CD4-positive, alpha-beta T cell treated with Interleukin-2 at 100 ng/mL for 4 hours (primary cell): ENCODE measurements around the gene ALDOC.
"Not testable (repeated sequence)": the region's sequence is repeated elsewhere in the genome, so short reads cannot be mapped to it uniquely, and the experiment has no call there.

Experiments used
- DNase-seq: peaks from one replicate; pipeline ENCODE4 v3.0.0-alpha.2; 2020; ENCODE audit warnings: low spot score

The ALDOC gene

DNA sequence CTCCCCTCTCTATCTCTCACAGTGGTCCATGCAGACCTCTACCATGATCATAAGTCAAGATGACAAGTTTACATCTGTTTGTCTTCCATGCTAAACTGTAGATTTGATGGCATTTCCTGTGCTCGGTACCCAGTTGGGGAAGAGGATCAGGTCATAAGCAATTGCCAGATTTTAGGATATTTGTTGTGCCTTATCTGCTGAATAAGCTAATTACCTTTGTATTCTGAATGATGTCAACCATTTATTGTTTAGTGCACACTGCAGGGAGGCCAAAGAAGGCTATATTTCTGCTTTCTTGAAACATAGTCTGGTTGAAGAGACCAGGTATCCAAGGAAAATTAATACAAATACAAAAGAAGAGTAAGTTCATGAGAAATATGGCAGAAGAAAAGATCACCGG, 5.8 kb upstream of the ALDOC start:
- no peak for DNase-seq

DNA sequence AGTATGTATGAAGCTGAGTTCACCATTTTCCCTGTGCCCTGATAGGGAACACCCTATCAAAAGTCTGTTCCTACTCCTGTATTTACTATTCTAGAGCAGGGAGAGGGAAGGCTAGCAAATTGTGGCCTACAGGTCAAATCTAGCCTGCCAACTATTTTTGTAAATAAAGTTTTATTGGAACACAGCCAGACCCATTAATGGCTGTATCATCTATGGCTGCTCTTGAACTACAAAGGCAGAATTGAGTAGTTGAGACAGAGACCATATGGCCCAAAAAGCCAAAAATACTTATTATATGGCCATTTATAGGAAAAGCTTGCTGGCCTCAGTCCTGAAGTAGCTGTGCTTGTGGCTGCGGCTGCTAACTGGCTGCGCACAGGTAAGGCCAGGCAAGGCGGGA, 4.3 kb upstream of the ALDOC start:
- no peak for DNase-seq

DNA sequence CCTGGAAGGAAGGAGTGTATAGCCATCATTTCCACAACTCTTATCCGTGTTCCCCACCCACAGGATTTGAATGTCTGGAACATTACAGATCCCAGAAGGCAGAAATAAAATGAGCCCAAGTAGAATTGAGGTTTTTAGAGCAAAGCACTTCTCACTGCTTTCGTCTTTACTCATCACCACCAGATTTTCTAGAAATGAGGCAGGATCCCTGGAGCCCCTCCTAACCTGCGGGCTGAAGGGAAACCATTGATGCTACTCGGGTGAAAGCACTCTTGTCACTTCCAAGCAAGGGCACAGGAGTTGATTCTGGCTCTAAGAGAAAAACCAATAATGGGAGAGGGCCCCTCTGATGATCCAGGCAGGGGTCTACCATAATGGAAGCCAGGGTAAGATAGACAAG, 2.8 kb upstream of the ALDOC start:
- DNase-seq = no peak

- no peak for DNase-seq
These were observed 1.8 kb upstream of the ALDOC start for GRCh38 chr17:28578246-28579195.

GRCh38 chr17:28577466-28577824, 750 bp upstream of the ALDOC start:
- no peak for DNase-seq

- DNase-seq = not testable (repeated sequence)
These were observed 679 bp downstream of the ALDOC start for GRCh38 chr17:28576016-28576415.

GRCh38 chr17:28575126-28575795, 1.4 kb downstream of the ALDOC start:
- no peak for DNase-seq

GRCh38 chr17:28574526-28574925, 2.2 kb downstream of the ALDOC start:
- DNase-seq = no peak

DNA sequence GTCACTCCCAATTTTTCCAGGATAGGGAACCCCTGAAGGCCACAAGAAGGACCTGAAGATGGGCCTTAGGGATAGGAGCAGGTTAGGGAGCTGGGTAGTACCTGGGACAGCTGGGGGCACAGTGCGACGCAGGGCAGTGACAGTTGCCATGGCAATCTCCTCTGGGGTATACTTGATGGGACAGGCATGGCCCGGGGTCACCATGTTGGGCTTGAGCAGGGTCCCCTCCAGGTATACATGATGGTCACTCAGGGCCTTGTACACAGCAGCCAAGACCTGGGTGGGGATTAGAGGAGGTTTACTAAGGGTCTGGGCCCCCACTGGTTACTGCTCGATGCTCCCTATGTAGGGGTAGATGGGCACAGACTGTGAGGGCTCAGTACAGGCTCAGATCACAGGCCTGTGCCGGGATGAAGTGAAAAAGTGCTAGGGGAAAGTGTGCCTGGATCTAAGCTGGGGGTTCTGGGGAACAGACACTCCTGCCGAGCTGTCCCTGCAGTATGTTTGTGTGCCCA, 2.7 kb downstream of the ALDOC start:
- DNase-seq = no peak

DNA sequence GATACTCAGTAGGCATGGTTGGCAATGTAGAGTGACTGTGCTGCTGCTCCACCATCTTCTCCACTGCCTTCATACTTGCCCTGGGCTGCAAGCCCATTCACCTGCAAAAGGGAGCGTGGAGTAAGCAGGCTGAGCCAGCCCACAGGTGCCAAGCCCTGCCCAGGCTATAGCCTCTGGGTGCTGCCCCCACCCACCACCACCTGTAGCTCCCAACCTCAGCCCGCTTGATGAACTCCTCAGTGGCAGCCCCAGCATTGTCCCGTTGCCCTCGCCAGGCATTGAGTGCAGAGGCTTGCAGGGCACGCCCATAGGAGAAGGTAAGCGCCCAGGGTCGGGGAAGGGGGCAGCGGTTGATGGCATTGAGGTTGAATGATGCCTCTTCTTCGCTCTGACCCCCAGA, 3.2 kb downstream of the ALDOC start:
- no peak for DNase-seq

GRCh38 chr17:28573040-28573380, 3.7 kb downstream of the ALDOC start:
- DNase-seq = no peak

DNA sequence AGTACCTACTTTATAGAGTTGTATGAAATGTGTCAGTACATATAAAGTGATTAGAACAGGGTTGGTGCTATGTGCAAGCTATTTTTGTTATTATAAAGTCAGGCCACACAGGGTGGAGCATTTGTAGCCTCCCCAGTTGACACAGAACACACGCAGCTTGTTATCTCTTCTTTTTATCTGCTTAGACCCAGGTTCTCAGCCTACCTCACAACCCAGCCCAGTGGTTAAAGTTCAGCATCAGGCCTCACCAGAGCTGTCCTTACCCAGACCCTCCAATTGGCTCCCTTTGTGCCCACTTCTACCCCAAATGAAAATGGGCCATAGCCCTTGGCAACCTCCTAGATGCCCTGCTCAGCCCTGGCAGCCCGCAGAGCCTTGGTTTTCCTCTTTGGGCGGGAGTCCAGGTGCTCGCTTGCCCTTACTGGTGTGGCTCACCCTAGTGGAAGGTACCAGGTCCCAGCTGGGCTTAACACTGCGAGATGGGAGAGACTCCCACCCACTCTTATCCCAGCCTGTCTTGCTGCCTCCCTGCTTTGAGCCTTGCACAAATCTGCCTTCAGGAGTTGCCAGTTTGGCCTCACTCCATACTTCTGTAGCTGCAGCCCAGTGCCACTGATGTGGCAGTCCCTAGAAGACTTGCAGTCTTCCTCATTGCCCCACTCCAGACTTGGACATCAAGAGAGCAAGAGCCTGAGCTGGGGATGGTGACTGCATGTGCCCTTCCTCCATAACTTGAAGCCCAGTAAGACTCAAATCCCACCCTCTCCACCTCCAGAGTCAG, 4.2 kb downstream of the ALDOC start:
- no peak for DNase-seq

GRCh38 chr17:28571361-28572122, 5.2 kb downstream of the ALDOC start, which contains the start of gene PIGS:
PIGS (minus strand) TSS chr17:28571524; CDS start chr17:28571496, 28 bp downstream.
- peak; percentile 90 for DNase-seq

- DNase-seq = peak; percentile 45
These were observed 5.9 kb downstream of the ALDOC start for GRCh38 chr17:28570716-28571360.

- DNase-seq = no peak
These were observed 7.2 kb downstream of the ALDOC start for GRCh38 chr17:28569446-28569845.

DNA sequence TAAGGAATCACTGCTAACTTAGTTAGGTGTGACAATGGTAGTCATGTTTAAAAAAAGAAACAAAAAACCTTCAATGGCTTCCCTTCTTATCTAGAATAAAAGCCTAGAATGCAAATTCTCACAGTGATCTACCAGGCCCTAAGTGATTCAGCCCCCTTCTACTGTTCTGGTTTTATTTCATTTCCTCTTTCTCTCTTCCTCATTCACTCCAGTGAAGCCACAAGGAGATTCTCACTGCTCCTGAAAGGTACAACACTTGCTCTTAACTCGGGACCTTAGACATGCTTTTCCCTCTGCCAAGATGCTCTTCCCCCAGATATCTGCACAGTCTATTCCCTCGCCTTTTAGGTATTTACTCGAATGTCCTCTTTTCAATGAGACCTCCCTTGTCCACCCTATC, 9.1 kb downstream of the ALDOC start:
- DNase-seq = no peak

GRCh38 chr17:28563475-28563874, 13.2 kb downstream of the ALDOC start:
- DNase-seq = no peak

- no peak for DNase-seq
These were observed 21.7 kb downstream of the ALDOC start for GRCh38 chr17:28555022-28555421.

GRCh38 chr17:28554565-28554964, 22.1 kb downstream of the ALDOC start:
- DNase-seq = no peak

GRCh38 chr17:28553000-28553505, 23.6 kb downstream of the ALDOC start:
- no peak for DNase-seq
